Femur (tissue), 1 donor: Measurements from ENCODE around the gene APLN.

ENCODE experiments used
- DNase-seq: peaks from one replicate; pipeline ENCODE4 v3.0.0-alpha.2; 2017

APLN gene

DNA sequence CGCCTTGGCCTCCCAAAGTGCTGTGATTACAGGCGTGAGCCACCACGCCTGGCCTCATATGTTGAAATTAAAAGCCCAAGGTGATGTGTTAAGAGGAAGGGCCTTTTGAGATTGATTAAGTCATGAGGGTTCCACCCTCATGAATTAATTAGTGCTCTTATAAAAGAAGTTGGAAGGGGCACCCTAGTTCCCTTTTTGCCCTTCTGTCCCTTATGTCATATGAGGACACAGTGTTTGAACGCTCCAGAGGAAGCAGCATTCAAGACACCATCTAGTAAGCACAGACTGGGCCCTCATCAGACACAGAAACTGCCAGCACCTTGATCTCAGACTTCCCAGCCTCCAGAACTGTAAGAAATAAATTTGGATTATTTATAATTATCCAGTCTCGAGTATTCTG, 5.1 kb upstream of the APLN start:
- no peak for DNase-seq

DNA sequence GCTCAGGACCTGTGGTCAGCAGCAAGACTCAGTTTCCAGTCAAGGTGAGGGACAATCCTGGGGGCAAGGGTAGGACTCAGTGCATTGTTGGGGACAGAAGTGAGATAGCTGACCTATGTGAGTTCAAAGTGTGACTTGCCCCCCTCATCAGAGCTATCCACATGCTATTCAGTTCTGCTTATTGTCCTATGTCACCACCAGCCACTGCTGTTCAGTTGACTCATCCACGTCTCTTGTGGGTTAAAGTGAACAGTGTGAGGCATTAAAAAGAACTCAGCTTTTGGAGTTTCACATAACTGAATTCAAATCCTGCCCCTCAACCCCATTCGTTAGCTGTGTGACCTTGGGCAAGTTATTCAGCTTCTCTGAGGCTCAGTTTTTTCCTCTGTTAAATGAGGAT, 4.4 kb upstream of the APLN start:
- DNase-seq = no peak

DNA sequence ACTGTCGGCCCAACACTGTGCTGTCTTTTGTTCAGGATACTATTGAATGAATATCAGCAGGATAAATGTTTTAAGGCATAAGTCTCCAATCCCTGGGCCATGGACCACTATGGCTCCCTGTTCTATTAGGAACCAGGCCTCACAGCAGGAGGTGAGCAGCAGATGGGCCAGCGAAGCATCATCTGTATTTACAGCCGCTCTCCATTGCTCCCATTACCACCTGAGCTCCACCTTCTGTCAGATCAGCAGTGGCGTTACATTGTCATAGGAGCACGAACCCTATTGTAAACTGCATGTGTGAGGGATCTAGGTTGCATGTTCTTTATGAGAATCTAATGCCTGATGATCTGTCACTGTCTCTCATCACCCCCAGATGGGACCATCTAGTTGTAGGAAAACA, 3.7 kb upstream of the APLN start:
- DNase-seq = no peak

DNA sequence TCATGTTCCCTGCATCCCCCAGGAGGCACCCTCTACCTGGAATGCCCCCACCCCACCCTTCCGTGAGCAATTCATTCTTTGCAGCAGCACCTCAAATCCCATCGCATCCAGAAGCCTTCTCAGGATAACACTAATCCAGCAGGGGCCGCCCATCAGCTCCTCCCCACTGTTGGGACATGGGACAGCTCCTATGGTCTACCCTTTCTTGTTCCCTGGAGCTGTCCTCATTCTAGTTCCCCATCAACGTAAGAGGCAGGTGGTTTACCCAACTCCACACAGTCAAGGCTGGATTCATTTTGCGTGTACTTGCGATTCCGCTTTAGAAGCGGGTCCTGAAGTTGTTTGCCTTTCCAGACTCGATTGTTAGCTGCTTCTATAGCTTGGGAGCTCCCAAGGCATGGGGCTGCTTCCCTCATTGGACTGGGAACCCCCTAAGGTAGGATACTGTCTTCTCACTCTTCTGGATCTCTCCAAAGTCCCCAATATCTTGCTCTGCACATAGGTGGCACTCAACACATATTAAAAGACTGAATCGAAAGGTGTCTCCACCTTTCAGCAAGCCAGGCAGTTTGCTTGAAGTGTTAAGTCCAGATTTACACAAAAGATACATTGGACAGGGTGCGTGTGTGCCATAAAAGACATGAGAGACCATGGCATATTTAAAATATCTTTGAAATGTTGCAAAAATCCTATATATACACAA, 942 bp upstream of the APLN start:
- DNase-seq = no peak

DNA sequence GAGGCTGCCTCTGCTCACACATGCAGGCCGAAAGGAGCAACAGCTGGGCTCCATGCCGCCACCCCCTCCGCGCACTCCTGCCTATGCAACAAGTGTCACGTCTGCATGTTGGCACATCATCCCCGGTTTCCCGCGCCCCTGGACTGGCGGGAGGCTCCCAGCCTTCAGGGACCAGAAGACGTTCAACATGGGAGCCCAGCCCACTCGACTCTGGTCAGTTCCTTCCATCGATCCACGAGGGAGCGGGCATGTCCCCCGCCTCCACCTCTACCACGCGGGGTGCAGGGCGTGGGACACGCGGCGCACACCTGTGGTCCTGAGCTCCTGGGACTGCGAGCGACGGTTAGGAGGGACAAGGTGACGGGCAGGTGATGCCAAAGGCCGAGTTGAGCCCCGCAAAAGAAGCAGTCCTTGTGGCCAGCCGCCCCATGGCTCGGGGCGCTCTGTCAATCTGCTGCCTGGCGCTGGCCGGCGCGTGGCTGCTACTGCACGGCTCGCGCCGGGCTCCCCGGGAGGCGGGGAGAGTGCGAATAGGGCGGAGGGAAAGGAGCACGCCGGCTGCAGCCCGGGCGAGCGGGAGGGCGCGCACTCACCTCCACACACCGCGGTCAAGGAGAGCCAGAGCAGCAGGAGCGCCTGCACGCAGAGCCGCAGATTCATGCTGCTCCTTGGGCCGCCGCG, 645 bp downstream of the APLN start:
- peak; percentile 39 for DNase-seq

DNA sequence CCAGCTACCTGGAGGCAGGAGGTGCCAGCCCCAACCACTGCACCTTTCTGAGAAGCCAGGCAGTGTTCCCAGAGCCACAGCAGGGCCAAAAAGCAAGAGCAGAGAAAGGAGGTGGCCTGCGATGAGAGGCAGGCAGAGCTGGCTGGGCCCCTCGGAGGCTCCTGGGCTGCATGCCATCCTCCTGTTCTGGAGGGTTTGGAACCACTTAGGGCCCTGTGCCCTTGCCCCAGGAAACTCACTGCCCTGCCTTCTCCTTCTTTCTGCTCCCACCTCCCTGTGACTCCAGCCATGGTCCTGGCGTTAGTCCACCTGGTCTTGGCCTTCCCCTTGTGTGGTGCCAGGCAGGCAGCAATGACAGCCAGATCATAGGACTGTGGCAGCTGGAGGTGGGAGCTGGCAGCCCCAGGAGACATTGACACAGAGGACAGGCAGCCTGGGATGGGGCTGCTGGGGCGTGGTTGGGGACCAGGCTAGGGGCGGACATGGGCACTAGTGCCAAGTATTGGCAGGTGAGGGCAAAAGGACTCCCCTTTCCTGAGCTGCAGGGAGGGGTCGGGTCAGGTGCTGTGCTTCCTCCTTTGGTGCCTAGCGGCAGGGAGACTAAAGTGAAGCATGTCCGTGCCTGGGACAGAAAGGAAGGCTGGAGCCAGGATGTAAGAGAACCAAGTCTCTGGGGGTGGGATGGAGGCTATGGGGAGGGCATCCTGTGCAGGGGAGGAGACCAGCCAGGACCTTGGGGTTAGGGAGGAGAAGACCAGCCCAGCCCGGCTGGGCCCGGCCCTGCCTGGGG, 1.4 kb downstream of the APLN start:
- peak; percentile 18 for DNase-seq

DNA sequence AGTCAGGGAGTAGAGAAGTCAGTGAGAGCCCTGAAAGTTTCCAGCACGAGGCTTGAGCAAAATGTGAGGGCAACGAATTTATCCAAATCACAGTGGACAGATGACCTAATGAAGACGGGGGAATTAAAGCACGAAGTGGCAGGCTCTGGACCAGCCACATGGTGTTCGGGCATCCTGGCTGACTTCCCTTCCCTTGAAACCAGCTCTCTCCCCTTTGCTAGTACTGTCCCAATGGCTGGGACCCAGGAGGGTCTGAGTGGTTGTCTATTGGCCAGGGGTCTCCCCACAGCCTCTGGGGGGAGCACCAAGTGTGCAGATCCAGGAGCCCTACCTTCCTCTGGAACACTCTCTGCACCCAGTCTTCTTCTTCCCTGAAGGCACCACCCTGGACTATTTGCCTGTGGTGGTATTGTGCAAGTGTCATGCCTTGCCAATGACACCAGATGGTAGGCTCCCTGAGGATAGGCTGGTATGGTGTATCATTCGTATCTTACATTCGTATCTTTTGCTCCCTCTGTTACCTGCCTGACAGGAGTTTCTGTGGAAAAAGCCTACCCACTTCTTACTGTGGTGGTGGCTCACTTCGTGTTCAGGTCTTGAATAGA, 2.1 kb downstream of the APLN start:
- no peak for DNase-seq

DNA sequence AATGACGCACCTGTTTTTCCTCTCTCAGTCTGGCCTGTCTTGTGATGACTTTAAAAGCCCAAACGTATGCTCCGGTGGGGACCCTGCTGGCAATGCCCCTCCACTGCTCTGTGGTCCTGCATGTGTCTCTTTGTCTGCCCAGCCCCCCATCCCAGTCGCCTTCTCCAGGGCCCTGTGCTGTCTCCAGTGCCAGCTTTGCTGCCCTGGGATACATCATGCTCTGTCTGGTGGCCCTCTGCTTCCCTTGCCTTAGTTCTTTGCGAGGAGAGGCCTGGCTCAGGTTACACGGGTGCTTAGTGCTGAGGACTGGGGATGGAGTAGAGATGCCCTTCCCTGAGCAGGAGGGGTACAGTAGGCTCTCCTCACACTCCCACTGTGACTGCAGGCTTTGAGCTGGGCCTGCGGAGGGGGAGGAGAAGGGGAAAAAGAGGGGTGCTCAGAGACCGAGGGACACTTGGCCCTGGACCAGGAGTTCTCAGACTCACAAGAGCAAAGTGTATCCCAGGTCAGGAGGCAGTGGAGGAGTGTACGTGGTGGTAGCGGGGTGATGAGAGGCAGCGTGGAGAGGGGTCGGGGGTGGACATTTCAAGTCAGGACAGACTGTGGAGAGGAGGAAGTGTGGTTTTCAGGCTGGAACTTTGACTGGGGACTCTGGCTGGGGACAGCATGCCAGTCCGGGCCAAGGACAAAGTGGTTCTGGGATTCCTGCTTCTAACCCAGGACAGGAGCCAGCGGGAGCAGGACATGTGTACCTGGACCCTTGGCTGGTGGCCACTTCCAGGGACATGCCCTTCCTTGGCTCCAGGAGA, 2.8 kb downstream of the APLN start:
- DNase-seq = peak; percentile 14

DNA sequence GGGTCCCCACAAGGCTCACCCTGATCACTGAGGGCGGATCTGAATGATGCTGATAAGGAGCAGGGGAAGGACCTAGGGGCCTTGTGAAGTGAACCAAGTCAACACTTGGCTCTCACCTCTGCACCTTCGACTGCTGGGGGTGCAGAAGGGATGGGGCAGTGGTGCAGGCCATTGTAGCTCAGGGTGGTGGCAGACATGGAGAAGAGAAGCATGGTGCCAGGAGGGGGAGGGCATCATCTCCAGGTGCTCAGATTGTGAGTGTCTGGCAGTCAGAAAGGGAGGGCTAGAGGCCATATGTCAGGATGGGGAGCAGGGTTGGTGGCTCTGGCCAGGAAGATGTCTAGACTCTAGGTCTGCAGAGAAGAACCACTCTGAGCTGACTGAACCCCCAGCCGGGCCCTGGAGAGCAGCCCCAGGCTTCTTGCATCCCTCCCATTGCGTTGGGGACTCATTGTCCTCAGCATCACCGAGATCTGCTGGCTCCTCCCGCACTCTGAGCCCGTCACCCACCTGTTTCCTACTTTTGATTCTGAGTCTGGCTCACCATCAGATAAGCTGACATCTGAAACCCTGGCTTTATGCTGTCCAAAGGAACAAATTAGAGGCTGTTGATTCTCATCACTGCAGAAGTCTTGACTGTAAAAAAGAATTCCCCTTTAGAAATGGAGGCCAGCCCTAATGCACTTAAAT, 3.8 kb downstream of the APLN start:
- DNase-seq = peak; percentile 10

DNA sequence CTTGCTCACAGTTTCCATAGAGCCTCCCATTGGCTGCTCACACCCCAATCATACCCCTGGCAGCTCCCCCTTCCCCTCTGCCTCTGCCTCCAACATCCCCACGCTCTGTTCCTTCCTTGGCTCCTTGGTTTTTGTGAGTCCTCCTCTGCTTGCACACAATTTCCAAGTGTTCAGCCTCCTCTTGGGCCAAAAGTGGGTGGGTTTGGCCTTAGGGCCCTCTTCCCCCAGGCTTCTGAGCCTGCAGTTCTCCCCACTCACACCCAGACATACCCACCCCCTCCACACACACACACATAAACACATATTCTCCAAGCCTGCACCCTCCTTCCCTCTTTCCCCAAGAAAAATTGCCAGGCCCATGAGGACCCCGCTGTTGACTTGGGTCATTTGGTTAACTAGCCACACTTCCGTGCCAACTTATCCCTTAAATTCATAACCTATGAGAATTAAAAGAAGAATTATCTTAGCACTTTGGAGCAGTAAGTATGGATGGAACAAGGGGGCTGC, 4.5 kb downstream of the APLN start:
- DNase-seq = peak; percentile 10

DNA sequence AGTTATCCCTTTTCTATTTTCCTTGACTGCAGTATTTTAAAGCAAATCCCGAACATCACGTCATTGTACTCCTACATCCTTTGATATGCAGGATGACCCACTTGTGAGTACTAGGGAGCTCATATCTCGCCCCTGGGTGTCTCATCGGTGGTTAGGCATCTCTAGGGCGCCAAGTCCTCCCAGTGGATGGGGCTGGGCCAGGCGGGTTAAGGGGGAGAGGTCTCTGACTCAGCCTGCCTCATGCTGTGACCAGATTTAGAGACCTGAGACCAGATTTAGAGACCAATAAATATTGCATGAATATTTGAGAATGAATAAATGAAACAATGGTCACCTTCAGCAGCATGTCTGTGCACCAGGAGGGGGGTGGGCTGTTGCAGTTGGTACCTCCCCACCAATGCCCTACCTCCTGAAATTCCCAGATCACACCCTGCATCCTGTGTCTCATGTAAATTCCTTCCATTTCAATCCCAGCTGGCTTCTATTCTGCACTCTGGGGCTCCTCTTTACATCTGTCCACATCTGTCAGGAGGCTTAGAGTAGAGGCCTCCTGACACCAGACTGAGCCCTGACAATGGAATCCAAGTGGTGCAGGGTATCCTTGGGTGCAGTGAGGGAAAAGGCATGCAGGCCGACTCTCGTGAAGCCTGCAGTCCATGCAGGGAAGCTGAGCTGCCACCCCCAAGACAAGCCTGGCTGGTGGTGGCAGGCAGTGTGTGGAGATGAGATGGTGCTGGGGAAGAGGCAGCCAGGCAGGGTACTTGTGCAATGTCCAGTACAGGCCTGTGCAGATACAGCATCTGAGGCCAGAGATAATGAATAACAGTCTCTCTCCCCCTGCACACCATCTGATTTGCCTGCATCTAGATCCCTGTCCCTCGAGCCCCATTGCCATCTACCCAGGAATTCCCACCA, 5.2 kb downstream of the APLN start:
- peak; percentile 7 for DNase-seq

DNA sequence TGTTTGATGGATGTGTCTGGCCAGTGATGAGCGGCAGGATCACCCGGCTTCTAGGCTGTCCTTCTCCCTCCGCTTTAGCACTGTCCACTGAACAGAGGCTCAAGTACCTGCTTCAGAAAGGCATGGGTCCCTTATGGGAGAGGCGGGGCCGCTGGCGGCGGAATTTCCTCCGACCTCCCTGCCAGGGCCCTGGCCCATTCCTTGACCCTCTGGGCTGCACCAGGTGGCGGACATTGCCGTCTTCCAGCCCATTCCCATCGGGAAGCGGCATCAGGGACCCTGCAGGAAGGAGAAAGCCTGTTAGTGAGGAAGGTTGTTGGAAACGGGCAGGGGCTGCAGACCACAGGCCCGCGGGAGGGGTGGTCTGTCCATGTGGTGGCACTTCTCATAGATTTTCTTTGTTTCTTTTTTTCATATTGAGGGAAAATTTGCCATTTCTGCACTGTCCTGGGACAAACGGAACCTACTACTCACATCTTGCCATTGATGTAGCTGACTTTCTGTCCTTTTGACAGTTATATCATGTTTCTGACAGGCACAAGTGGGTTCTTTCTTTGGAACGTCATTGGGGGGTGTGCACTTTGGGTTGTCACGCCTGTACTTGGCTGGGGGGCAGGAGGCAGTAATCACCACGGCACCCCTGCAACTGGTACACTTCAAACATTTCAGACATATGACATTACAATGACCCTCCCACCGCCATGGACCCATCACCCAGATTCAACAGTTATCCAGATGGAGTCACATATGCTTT, 6.1 kb downstream of the APLN start:
- no peak for DNase-seq

DNA sequence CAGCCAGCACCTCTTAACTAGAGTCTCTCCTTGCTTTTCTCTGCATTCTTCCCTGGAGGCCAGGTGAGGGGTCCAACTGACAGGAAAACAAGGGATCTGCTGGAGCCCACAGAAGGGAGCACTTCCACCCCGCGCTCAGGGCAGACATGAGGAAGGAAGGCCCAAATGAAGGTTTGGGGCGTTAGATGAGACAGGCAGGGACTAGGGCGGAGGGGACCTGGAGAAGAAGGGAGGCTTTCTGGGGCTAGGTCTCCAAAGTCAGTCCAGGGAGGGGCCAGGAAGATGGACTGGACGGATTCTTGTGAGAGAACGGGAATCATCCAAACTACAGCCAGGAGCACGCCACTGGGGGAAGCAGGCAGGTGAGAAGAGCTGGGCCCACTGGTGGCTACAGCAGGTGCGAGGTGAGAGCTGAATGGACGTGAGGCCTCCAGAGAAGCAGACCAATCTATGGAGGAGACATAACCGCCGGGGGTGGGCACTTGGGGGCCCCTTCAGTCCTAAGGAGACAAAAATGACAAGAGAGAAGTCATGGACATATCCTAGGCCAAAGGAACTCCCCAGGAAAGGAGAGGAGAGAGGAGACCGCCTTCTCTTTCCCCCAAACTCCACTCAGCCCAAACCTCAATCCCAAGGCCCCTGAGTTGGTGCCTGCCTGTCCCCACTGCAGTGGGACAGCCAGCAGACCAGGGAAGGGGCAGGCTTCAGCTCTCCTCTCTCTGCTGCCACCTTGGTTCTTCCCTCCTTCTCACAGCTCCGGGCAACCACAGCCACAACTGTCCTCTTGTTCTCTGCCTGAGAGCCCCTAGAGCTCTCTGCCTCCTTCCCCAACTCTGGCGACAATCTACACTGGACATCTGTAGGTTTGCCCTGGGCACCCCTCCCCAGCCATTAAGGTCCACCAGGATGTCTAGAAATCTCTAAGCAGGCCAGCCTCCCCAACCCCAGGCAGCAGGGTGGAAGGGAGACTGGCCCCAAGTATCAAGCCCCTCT, 7.0 kb downstream of the APLN start:
- no peak for DNase-seq

DNA sequence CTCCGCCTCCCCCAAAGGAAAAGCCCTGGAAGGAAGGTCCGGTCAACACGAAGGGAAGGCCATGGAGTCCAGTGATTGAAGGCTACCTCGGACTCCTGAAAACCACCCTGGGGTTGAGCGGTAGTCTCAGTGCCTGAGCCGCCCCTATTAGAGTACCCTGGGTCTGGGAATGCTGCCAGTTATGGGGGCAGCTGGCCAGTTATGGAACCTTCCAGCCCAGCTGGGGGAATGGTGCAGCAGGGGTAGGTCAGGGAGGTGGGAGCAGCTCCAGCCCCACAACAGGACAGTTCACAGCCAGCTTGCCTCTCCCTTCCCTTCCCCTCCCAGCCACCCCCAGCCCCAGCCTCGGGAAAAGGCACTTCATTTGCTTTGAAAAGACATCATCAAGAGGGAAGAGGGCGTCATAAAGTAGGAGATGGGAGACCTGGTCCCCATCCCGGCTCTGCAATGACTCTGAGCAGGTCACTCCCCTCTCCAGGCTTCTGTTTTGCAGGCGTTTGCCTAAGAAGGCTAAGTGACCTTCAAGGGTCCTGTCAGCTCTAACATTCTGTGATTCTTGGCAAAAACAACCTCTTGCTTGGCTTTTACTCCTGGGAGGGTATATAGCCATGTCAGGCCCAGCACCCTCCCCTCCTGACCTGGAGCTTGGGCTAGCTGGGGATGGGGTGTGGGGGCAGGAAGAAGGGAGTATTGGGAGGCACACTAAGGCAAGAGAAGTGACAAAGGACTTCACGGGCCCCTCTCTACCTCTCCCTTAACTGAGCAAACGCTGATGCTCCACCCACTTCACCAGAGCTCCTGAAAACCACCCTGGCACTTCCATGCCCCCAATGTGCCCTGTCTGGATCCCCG, 8.0 kb downstream of the APLN start:
- peak; percentile 24 for DNase-seq

DNA sequence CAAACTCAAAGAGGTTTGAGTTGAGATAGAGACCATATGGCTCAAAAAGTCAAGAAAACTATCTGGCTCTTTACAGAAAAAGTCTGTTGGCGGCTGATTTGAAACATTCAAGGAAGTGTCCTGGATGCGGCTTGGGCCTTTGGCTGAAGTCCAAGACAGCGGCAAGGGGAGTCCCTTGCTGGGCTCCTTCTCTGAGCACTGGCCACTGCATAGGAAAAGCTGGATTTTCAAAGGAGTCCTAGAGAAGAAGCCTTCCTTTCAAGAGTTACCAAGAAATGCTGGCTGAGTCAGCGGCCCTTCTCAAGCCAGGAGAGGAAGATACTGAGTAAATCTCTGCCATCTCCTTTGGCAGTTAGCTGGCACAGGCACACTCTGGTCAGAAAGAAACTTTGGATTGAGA, 12.1 kb downstream of the APLN start:
- DNase-seq = peak; percentile 48

DNA sequence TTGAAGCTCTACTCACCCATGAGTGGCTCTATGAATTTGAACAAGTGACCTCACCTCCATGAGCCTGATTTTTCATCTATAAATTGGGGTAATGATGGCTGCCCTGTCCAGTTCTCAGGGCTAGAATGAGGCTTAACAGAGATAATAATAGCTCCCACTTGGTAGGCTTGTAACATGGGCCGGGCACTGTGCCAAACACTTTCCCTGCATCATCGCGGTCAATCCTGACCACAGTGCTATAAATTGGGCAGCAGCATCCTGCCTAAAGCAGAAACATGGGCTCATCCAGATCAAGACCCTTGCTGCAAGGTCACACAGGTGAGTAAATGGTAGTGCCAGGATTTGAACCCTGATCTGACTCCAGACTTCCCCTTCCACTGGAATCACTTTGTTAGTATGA, 12.8 kb downstream of the APLN start:
- DNase-seq = no peak

DNA sequence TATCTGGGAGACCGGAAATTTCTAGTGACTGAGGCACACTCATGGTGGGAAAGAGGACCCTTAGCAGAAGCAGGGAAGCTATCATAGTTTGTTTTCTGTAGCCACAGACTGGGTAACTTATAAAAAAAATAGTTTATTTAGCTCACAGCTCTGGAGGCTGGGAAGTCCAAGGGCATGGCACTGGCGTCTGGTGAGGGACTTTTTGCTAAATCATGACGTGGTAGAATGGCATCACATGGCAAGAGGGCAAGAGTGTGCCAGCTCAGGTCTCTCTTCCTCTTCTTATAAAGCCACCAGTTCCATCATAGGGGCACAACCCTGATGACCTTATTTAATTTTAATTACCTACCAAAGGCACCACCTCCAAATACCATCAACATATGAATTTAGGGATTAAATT, 13.3 kb downstream of the APLN start:
- no peak for DNase-seq

DNA sequence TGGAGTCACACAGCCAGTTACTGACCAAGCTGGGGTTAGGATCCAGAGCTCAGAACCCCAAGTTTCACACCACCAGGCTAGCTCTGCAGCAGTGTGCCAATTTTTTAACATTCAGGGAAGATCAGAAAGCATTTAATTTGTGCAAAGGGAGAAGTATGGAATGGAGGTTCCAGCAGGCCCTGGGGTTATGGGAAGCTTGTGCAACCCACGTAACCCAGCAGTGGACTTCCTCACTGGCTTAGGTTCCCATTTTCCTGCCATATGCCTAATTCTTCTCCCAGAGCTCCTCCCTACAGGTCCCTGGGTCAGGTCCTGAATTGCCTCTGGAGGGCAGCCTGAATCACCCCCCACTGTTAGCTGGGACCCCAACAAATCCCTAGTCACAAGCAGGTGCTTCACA, 14.0 kb downstream of the APLN start:
- DNase-seq = no peak
